Endothelial cell of umbilical vein (primary cell): ENCODE measurements around the gene HOXC9. TPM values are rescaled to one million over a fixed set of nuclear protein-coding genes. Genes with fewer than 3 reads are reported as not detected.

Source experiments
- BruUV-seq: library from RNA; stranded (reverse); fragments of 400-500 nt; replicated peaks from 2 replicates; lab custom pipeline; 2021; lab: Mats Ljungman, UMichigan
- CTCF ChIA-PET: fragments of 300-600, 350-600 bp; sonication (Branson Sonifier 250); formaldehyde crosslinking; loops from one replicate; lab custom pipeline; 2021; ENCODE audit warnings: antibody characterized with exemption, inconsistent platforms; lab: Charles Lee
- POLR2A ChIA-PET: fragments of 300-600, 350-600 bp; sonication (Branson Sonifier 250); formaldehyde crosslinking; loops from one replicate; lab custom pipeline; 2021; ENCODE audit warnings: antibody characterized with exemption, inconsistent platforms; lab: Charles Lee
- DNase-seq: peaks from one replicate; pipeline ENCODE4 v3.0.0-alpha.2; 2011; ENCODE audit warnings: low read depth, low spot score
- FAIRE-seq: peaks from 2 replicates; lab custom pipeline; 2011; peaks lifted over from hg19 to GRCh38; lab: Jason Lieb, UNC
- H2AFZ ChIP-seq: 2 replicates; pipeline ENCODE4 v1.6.0; 2012; ENCODE audit warnings: low read depth, low read length, control low read depth, inconsistent platforms
- H3K27ac ChIP-seq: 2 replicates; pipeline ENCODE4 v1.5.1; 2011; ENCODE audit warnings: low read depth, mild to moderate bottlenecking, control low read depth, low read length, moderate library complexity; ENCODE audit not compliant: insufficient read depth
- H3K27me3 ChIP-seq, 2 experiments: 2 replicates each; pipeline versions ENCODE4 v1.6.0 to v1.6.1; 2011; ENCODE audit warnings: low read length in 2 of 2, mixed read lengths in 1 of 2; ENCODE audit not compliant: control insufficient read depth in 2 of 2, insufficient read depth in 2 of 2
- H3K36me3 ChIP-seq, 2 experiments: 2 replicates in 1 of 2; 3 replicates in 1 of 2; pipeline ENCODE4 v1.5.1; 2011; ENCODE audit warnings: low read length in 2 of 2, mild to moderate bottlenecking in 1 of 2, moderate library complexity in 1 of 2; ENCODE audit not compliant: control insufficient read depth in 2 of 2, insufficient read depth in 2 of 2; ENCODE audit errors: extremely low read depth in 1 of 2
- H3K4me1 ChIP-seq: 3 replicates; pipeline ENCODE4 v1.5.1; 2011; ENCODE audit warnings: mild to moderate bottlenecking, low read length; ENCODE audit not compliant: control insufficient read depth, insufficient read depth; ENCODE audit errors: extremely low read depth
- H3K4me2 ChIP-seq: 2 replicates; pipeline ENCODE4 v1.6.1; 2011; ENCODE audit warnings: low read length, control low read depth, mixed read lengths; ENCODE audit not compliant: insufficient read depth
- H3K4me3 ChIP-seq, 3 experiments: fragments of 200-600 bp in 1 of 3; sonication (generic), shearing (Covaris generic) in 1 of 3; replicated peaks in 1 of 3; 2 replicates each; pipeline ENCODE4 v1.5.1; 2011 to 2016; ENCODE audit warnings: control low read depth in 3 of 3, low read length in 3 of 3, mild to moderate bottlenecking in 2 of 3, inconsistent platforms in 1 of 3, low read depth in 1 of 3, moderate library complexity in 1 of 3; ENCODE audit not compliant: insufficient read depth in 1 of 3
- H3K79me2 ChIP-seq: 2 replicates; pipeline ENCODE4 v1.6.0; 2012; ENCODE audit warnings: low read length, inconsistent platforms; ENCODE audit not compliant: control insufficient read depth, insufficient read depth
- H3K9ac ChIP-seq: replicated peaks from 2 replicates; pipeline ENCODE3; 2011; ENCODE audit warnings: low read length, control low read depth; ENCODE audit not compliant: insufficient read depth; ENCODE audit errors: extremely low read depth
- H3K9me1 ChIP-seq: replicated peaks from 3 replicates; pipeline ENCODE4 v1.6.0; 2011; ENCODE audit warnings: mild to moderate bottlenecking, low read length; ENCODE audit not compliant: control insufficient read depth, insufficient read depth; ENCODE audit errors: extremely low read depth
- H3K9me3 ChIP-seq: replicated peaks from 2 replicates; pipeline ENCODE4 v1.5.1; 2012; ENCODE audit warnings: low read length, inconsistent platforms; ENCODE audit not compliant: control insufficient read depth, insufficient read depth
- H4K20me1 ChIP-seq: replicated peaks from 2 replicates; pipeline ENCODE3; 2011; ENCODE audit warnings: mild to moderate bottlenecking, low read length; ENCODE audit not compliant: control insufficient read depth, insufficient read depth; ENCODE audit errors: extremely low read depth
- CTCF ChIP-seq, 2 donors: IDR thresholded peaks; 1 replicate in 1 of 2; 2 replicates in 1 of 2; pipeline ENCODE4 v1.5.1; 2011; ENCODE audit warnings: low read length in 2 of 2, mild to moderate bottlenecking in 2 of 2, moderate library complexity in 2 of 2, control low read depth in 1 of 2, inconsistent platforms in 1 of 2, low read depth in 1 of 2; ENCODE audit not compliant: insufficient read depth in 1 of 2; ENCODE audit errors: extremely low read depth in 1 of 2
- EZH2 ChIP-seq: IDR thresholded peaks from 2 replicates; pipeline ENCODE4 v1.6.1; 2012; ENCODE audit warnings: borderline replicate concordance, low read depth, mild to moderate bottlenecking, moderate library complexity, low read length, inconsistent platforms; ENCODE audit not compliant: severe bottlenecking
- FOS ChIP-seq: IDR thresholded peaks from 2 replicates; pipeline ENCODE4 v1.6.1; 2011; ENCODE audit warnings: mild to moderate bottlenecking, low read length, moderate library complexity, borderline replicate concordance; ENCODE audit not compliant: insufficient read depth
- GATA2 ChIP-seq: IDR thresholded peaks from 2 replicates; pipeline ENCODE4 v1.7.0; 2011; ENCODE audit warnings: low read depth, mild to moderate bottlenecking, moderate library complexity, mixed read lengths, low read length; ENCODE audit not compliant: insufficient read length, insufficient read depth
- JUN ChIP-seq: IDR thresholded peaks from 2 replicates; pipeline ENCODE4 v1.6.1; 2011; ENCODE audit warnings: borderline replicate concordance, low read depth; ENCODE audit not compliant: insufficient read length, insufficient read depth
- MAX ChIP-seq: IDR thresholded peaks from 2 replicates; pipeline ENCODE4 v1.6.1; 2011; ENCODE audit not compliant: insufficient read depth, insufficient read length
- MYC ChIP-seq: IDR thresholded peaks from one replicate; pipeline ENCODE4 v1.6.1; 2011; ENCODE audit warnings: mild to moderate bottlenecking, low read depth, low read length
- POLR2AphosphoS5 ChIP-seq: IDR thresholded peaks from 2 replicates; pipeline ENCODE4 v1.6.1; 2012; ENCODE audit warnings: low read depth, mild to moderate bottlenecking, control low read depth, low read length, moderate library complexity; ENCODE audit not compliant: insufficient read depth
- dilution Hi-C: fragments of 300-500 bp; cut with MboI; formaldehyde crosslinking; loops from one replicate; pipeline ENCODE4 v1.15.0; 2019; ENCODE audit warnings: low sequenced_read_pairs; ENCODE audit not compliant: extremely low pct_ligation_motif_present
- intact Hi-C: fragments of 100-400 bp; cut with micrococcal nuclease; formaldehyde crosslinking; loops from one replicate; pipeline ENCODE4 v1.10.0; 2022
- polyA plus RNA-seq, 4 experiments: library from polyadenylated mRNA; depleted of rRNA in 3 of 4; stranded (reverse) in 3 of 4; unstranded in 1 of 4; fragments of >200 nt; gene quantifications; 2 replicates each; pipeline versions ENCODE4 v1.2.1 to v1.2.3, GENCODE V29; 2011 to 2012; ENCODE audit warnings: missing spikeins in 1 of 4
- total RNA-seq: library from RNA; stranded (reverse); gene quantifications from 2 replicates; pipeline ENCODE4 v1.2.3, GENCODE V29; 2021

The HOXC9 gene
- total and polyA plus RNA-seq, 2 donors (not counting 3 experiments of a cell fraction or from before 2014, with no cell fraction given): 0.40 to 0.58 TPM

DNA sequence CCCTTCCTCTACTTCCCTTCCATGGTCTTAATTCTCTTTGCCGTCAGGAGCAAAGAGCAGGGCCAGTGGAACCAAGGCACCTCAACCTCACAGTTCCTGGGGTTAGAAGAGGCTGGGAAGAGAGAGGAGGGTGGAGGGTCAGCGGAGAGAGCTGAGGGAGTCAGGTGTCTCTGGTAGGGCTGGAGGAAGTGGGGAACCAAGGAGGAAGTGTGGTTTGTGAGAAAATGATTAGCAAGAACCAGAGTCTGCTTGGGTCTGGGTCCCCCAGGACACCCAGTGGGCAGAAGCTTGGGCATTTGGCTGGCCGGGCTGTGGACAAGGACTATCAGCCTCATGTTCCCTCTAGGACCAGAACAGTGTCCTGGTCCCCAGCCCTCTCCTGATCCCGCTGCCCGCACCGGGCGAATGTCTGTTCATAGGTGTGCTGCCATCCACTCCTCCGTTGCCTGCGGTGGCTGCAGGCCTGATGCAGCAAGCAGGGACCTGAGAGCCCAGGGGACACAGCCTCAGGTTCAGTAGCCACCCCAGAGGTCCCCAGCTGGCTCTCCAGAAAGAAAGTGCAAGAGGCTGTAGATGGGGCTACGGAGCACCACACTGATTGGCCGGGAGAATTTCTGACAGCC lies 42.9 kb upstream of the HOXC9 start:
- dilution Hi-C loops (no loop called here), intact Hi-C loops (no loop called here)
- no peak overlapping the region for H3K4me3 ChIP-seq
- DNase-seq (no peak), FAIRE-seq (no peak)
- no peak for TF ChIP-seq FOS
- no peak for TF ChIP-seq MAX
- TF ChIP-seq MYC: no peak
- TF ChIP-seq JUN: no peak
- no peak for TF ChIP-seq CTCF (IDR thresholded peaks at IDR 0.05; ENCODE audit: extremely low read depth in 1 of 2, insufficient read depth in 1 of 2, low read depth in 1 of 2, low read length in 2 of 2)
- no peak for TF ChIP-seq POLR2AphosphoS5
- no peak for TF ChIP-seq EZH2
- no peak for TF ChIP-seq GATA2
- no peaks in the 10 kb centered on the region for H3K79me2 ChIP-seq
- H3K4me2 ChIP-seq: no peak overlapping the region
- ChIA-PET POLR2A (no interaction called here), CTCF (no interaction called here)
- no peaks in the 10 kb centered on the region for H3K9me1 ChIP-seq
- no peak overlapping the region for H3K27ac ChIP-seq
- no TSS peak for BruUV-seq
- no peaks in the 10 kb centered on the region for H3K36me3 ChIP-seq
- H3K9me3 ChIP-seq: no peaks in the 10 kb centered on the region
- H3K4me1 ChIP-seq: no peaks in the 10 kb centered on the region
- H4K20me1 ChIP-seq: no peaks in the 10 kb centered on the region
- H3K27me3 ChIP-seq: peaks cover 88 to 98% of the 10 kb centered on the region in 2 experiments
- H2AFZ ChIP-seq: no peak overlapping the region
- H3K9ac ChIP-seq: no peak overlapping the region
